ENCODE results near the gene ZNF511.

Gene ZNF511

DNA sequence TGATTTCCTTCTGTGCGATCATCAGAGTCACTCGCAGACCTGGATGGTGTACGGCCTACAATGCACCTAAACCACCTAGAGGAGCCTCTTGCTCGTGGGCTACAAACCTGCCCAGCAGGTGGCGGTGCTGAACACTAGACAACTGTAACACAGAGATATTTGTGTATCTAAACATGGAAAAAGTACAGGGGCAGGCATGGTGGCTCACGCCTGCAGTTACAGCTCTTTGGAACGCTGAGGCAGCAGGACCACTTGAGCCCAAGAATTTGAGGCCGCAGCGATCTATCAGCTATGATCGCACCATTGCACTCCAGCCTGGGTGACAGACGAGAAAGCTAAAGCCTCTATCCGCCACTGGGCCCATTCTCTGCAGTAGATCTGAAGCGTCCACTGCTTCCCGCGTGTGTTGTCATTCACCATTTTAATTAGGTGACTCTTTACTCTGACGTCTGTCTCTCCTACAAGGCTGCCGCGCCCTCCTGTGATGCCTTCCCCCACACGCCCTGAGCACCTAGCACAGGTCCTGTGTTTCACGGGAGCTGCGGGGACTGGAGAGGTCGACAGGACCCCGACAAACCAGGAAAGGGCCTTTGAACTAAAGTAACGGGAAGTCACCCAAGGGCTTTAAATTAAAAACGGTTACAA is 816 bp upstream of the ZNF511 start:
- Histone ChIP-seq H4K20me1 (ENCODE audit: low read depth, low read length) (no peaks in the 10 kb centered on the region), H3K27ac (ENCODE audit: low read depth, low read length) (peak overlapping the region; percentile 77), H2AFZ (ENCODE audit: low read depth, low read length, severe bottlenecking) (peak overlapping the region; percentile 84), H3K4me3 (ENCODE audit: insufficient read depth, low read length, poor library complexity, severe bottlenecking) (peak overlapping the region; percentile 85), H3K79me2 (ENCODE audit: insufficient read depth, low read length) (peaks cover 40% of the 10 kb centered on the region), H3K9me3 (ENCODE audit: insufficient read depth, low read length) (no peaks in the 10 kb centered on the region), H3K4me2 (ENCODE audit: low read depth, low read length, poor library complexity, severe bottlenecking) (peak overlapping the region; percentile 82), H3K9me2 (replicated peaks; ENCODE audit: insufficient read depth, low read length) (no peaks in the 10 kb centered on the region), H3K27me3 (ENCODE audit: low read length) (no peaks in the 10 kb centered on the region), H3K36me3 (ENCODE audit: low read length) (peaks cover 4% of the 10 kb centered on the region; the same call in 1 of the 2 replicates), H3K9ac (ENCODE audit: low read length) (peak overlapping the region; percentile 85), H3F3A (ENCODE audit: insufficient read depth) (peaks cover 5% of the 10 kb centered on the region; the same call in 1 of the 2 replicates)
- TF ChIP-seq, protein P1, sequence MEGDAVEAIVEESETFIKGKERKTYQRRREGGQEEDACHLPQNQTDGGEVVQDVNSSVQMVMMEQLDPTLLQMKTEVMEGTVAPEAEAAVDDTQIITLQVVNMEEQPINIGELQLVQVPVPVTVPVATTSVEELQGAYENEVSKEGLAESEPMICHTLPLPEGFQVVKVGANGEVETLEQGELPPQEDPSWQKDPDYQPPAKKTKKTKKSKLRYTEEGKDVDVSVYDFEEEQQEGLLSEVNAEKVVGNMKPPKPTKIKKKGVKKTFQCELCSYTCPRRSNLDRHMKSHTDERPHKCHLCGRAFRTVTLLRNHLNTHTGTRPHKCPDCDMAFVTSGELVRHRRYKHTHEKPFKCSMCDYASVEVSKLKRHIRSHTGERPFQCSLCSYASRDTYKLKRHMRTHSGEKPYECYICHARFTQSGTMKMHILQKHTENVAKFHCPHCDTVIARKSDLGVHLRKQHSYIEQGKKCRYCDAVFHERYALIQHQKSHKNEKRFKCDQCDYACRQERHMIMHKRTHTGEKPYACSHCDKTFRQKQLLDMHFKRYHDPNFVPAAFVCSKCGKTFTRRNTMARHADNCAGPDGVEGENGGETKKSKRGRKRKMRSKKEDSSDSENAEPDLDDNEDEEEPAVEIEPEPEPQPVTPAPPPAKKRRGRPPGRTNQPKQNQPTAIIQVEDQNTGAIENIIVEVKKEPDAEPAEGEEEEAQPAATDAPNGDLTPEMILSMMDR (IDR thresholded peaks at IDR 0.05; ENCODE audit: insufficient read depth, low read length, poor library complexity, severe bottlenecking) = peak; percentile 4
- TF ChIP-seq EZH2phosphoT487 (conservative IDR thresholded peaks at IDR 0.05; ENCODE audit: low read length) = no peak

DNA sequence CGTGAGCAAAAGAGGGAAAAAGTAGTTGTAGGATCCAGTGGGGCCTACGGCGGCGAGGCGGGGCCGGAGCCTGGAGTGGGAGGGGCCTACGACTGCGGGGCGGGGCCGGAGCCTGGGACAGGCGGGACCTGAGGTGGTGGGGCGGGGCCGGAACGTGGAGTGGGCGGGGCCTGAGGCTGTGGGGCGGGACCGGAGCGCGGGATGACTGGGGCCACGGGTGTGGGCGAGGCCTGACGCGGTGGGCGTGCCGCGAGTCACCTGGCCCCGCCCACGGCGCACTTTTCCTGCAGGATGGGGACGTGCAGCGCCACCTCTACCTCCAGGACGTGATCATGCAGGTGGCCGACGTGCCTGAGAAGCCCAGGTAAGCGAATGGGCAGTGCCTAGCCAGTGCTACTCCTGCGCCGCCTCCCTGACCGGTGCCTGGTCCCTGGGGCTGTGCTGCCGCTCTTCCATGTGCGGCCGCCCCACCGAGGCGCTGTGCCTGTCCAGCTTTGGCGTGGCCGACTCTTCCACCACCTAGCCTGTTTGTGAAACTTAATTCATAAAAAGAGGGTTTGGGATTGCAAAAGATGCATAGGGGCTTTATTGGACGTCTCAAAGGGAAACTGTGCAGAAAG is 496 bp downstream of the ZNF511 start:
- Histone ChIP-seq H3K27ac (ENCODE audit: low read depth, low read length) (peak overlapping the region; percentile 77), H4K20me1 (ENCODE audit: low read depth, low read length) (no peaks in the 10 kb centered on the region), H3F3A (ENCODE audit: insufficient read depth) (peaks cover 5% of the 10 kb centered on the region; the same call in 1 of the 2 replicates), H3K9ac (ENCODE audit: low read length) (peak overlapping the region; percentile 85), H2AFZ (ENCODE audit: low read depth, low read length, severe bottlenecking) (peak overlapping the region; percentile 84), H3K27me3 (ENCODE audit: low read length) (no peaks in the 10 kb centered on the region), H3K36me3 (ENCODE audit: low read length) (peaks cover 4% of the 10 kb centered on the region; the same call in 1 of the 2 replicates), H3K4me3 (ENCODE audit: insufficient read depth, low read length, poor library complexity, severe bottlenecking) (peak overlapping the region; percentile 85), H3K9me2 (replicated peaks; ENCODE audit: insufficient read depth, low read length) (no peaks in the 10 kb centered on the region), H3K79me2 (ENCODE audit: insufficient read depth, low read length) (peaks cover 30% of the 10 kb centered on the region), H3K9me3 (ENCODE audit: insufficient read depth, low read length) (no peaks in the 10 kb centered on the region), H3K4me2 (ENCODE audit: low read depth, low read length, poor library complexity, severe bottlenecking) (peak overlapping the region; percentile 82)
- TF ChIP-seq, protein P1 (IDR thresholded peaks at IDR 0.05; ENCODE audit: insufficient read depth, low read length, poor library complexity, severe bottlenecking) = no peak
- TF ChIP-seq EZH2phosphoT487 (conservative IDR thresholded peaks at IDR 0.05; ENCODE audit: low read length) = no peak

DNA sequence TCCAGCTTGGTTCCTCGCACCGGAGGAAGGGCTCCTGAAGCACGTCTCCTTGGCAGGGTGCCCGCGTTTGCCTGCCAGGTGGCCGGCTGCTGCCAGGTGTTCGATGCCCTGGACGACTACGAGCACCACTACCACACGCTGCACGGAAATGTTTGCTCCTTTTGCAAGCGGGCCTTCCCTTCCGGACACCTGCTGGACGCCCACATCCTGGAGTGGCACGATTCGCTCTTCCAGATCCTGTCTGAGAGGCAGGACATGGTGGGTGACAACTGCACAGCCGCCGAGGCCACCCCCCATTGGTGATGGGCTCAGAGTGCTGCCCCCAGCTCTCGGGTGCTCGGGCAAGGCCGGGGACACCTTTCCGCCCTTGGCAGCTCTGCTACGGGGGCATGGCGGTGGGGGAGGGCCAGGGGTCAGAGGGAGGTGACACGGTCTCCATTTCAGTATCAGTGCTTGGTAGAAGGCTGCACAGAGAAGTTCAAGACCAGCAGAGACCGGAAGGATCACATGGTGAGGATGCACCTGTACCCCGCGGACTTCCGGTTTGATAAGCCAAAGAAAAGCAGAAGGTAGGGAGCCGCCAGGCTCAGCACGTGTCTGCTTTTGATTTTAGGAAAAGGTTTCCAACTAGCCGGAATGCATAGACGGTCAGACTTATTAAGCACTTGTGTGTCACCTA is 1.1 kb downstream of the ZNF511 start:
- no peak for TF ChIP-seq EZH2phosphoT487 (conservative IDR thresholded peaks at IDR 0.05; ENCODE audit: low read length)
- TF ChIP-seq, protein P1 (IDR thresholded peaks at IDR 0.05; ENCODE audit: insufficient read depth, low read length, poor library complexity, severe bottlenecking) = no peak
- Histone ChIP-seq H3K27ac (ENCODE audit: low read depth, low read length) (no peak overlapping the region), H3K9ac (ENCODE audit: low read length) (no peak overlapping the region), H4K20me1 (ENCODE audit: low read depth, low read length) (no peaks in the 10 kb centered on the region), H3K9me3 (ENCODE audit: insufficient read depth, low read length) (no peaks in the 10 kb centered on the region), H3F3A (ENCODE audit: insufficient read depth) (peaks cover 5% of the 10 kb centered on the region; the same call in 1 of the 2 replicates), H3K79me2 (ENCODE audit: insufficient read depth, low read length) (peaks cover 29% of the 10 kb centered on the region), H3K4me2 (ENCODE audit: low read depth, low read length, poor library complexity, severe bottlenecking) (no peak overlapping the region), H3K4me3 (ENCODE audit: insufficient read depth, low read length, poor library complexity, severe bottlenecking) (no peak overlapping the region), H3K27me3 (ENCODE audit: low read length) (no peaks in the 10 kb centered on the region), H3K36me3 (ENCODE audit: low read length) (peaks cover 4% of the 10 kb centered on the region; the same call in 1 of the 2 replicates), H3K9me2 (replicated peaks; ENCODE audit: insufficient read depth, low read length) (no peaks in the 10 kb centered on the region), H2AFZ (ENCODE audit: low read depth, low read length, severe bottlenecking) (no peak overlapping the region)

All from SU-DHL-6 (cell line).